Glutamatergic neuron (in vitro differentiated cells): ENCODE measurements around the gene HOXD10. TPM values are rescaled to one million over a fixed set of nuclear protein-coding genes. Genes with fewer than 3 reads are reported as not detected.

Source experiments
- DNase-seq: peaks from one replicate; pipeline ENCODE4 v3.0.0; 2022
- H3K27ac Mint-ChIP-seq: one replicate; pipeline ENCODE4 v1.8.0; 2020; ENCODE audit warnings: mild to moderate bottlenecking, mixed read lengths, inconsistent platforms; ENCODE audit not compliant: unreplicated experiment
- H3K27me3 Mint-ChIP-seq: one replicate; pipeline ENCODE4 v1.8.0; 2020; ENCODE audit warnings: mild to moderate bottlenecking, moderate library complexity, mixed read lengths, inconsistent platforms; ENCODE audit not compliant: unreplicated experiment
- H3K36me3 Mint-ChIP-seq: one replicate; pipeline ENCODE4 v1.8.0; 2020; ENCODE audit warnings: mild to moderate bottlenecking, mixed read lengths, inconsistent platforms; ENCODE audit not compliant: unreplicated experiment
- H3K4me1 Mint-ChIP-seq: one replicate; pipeline ENCODE4 v1.8.0; 2020; ENCODE audit warnings: mild to moderate bottlenecking, low read depth, mixed read lengths, inconsistent platforms; ENCODE audit not compliant: unreplicated experiment
- H3K4me3 Mint-ChIP-seq: one replicate; pipeline ENCODE4 v1.8.0; 2020; ENCODE audit warnings: mild to moderate bottlenecking, mixed read lengths, inconsistent platforms; ENCODE audit not compliant: unreplicated experiment
- H3K9me3 Mint-ChIP-seq: one replicate; pipeline ENCODE4 v1.8.0; 2020; ENCODE audit warnings: mild to moderate bottlenecking, moderate library complexity, mixed read lengths, inconsistent platforms; ENCODE audit not compliant: unreplicated experiment
- total RNA-seq: library from RNA; stranded (reverse); fragmentation: NEBNext Ultra II Directional; extraction: Animal tissue kit (Norgen Biotek cat#: 25700); gene quantifications from one replicate; pipeline ENCODE4 v1.2.1, GENCODE V29; 2021; ENCODE audit not compliant: unreplicated experiment
- TF ChIP-seq, protein P1 (sequence below): fragments of 200-600 bp; sonication (generic); IDR thresholded peaks from one replicate; pipeline ENCODE4 v1.5.0; 2021; ENCODE audit not compliant: partially characterized antibody, unreplicated experiment

The HOXD10 gene
- total RNA-seq, 1 donor from 2014 or later, result not detected

DNA sequence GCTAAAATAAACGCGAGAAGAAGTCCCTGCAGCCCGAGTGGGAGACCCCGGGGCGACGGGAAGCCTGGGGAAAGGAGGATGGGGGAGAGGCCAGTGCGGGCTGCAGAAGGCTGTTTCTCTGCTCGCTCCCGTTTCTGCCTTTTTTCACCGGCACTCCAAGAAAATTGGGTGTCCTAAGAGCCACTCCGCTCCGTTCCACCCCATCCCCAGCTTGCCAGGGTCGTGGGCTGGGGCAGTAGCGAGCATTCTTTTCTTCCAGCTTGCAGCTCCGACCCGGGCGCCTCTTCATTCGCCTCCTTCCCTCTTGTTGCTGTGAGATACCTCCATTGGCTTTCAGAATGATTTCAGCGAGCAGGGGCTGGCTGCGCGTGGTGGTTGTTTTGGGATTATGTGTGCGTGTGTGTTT, 41.6 kb downstream of the HOXD10 start:
- H3K27ac Mint-ChIP-seq, result no peak overlapping the region
- H3K36me3 Mint-ChIP-seq, result no peaks in the 10 kb centered on the region
- peaks cover 10% of the 10 kb centered on the region for H3K9me3 Mint-ChIP-seq
- TF ChIP-seq, protein P1, sequence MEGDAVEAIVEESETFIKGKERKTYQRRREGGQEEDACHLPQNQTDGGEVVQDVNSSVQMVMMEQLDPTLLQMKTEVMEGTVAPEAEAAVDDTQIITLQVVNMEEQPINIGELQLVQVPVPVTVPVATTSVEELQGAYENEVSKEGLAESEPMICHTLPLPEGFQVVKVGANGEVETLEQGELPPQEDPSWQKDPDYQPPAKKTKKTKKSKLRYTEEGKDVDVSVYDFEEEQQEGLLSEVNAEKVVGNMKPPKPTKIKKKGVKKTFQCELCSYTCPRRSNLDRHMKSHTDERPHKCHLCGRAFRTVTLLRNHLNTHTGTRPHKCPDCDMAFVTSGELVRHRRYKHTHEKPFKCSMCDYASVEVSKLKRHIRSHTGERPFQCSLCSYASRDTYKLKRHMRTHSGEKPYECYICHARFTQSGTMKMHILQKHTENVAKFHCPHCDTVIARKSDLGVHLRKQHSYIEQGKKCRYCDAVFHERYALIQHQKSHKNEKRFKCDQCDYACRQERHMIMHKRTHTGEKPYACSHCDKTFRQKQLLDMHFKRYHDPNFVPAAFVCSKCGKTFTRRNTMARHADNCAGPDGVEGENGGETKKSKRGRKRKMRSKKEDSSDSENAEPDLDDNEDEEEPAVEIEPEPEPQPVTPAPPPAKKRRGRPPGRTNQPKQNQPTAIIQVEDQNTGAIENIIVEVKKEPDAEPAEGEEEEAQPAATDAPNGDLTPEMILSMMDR, result no peak
- no peaks in the 10 kb centered on the region for H3K4me1 Mint-ChIP-seq
- peak overlapping the region; percentile 17 for H3K4me3 Mint-ChIP-seq
- peaks cover 37% of the 10 kb centered on the region for H3K27me3 Mint-ChIP-seq
- peak; percentile 27 for DNase-seq

DNA sequence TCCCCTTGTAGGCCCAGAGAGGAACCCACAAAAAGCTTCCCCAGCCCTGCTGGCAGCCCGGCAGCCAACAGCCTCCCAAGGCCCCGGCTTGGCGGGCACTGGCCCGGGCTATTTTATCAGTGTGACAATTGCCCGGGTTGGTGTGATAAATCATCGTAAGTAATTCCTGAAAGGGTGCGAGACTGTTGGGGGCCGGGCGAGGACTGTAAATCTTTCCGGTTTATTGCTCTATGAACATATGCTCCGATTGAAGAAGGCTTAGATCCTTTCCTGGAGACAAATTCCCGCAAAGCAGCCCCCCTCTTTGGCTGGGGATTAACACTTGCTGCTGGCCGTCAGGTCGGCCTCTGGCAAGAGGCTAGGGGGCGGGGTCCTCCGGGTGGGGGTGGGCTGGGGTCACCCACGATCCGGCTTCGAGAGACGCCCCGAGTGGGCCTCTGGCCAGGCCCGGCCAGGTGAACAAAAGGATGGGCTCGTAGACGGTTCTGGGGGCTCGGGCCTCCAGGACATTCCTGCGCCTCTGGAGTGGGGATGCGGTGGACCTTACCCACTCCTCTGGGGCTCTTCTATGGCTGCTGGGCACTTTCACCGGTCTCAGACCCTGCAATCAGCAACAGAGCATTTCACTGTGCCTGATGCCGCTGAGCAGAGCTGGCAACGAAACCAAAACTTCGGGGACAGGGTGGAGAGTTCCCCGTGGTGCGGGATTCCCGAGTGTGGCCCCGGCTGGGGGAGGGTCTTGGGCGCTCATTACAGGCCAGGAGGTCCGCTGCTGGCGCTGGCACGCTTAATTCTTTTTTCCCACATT, 42.5 kb downstream of the HOXD10 start:
- Mint-ChIP-seq H3K4me1 (no peaks in the 10 kb centered on the region), H3K36me3 (peaks cover under 1% of the 10 kb centered on the region), H3K4me3 (no peak overlapping the region), H3K27ac (no peak overlapping the region), H3K27me3 (peaks cover 41% of the 10 kb centered on the region), H3K9me3 (peaks cover 13% of the 10 kb centered on the region)
- TF ChIP-seq, protein P1, result no peak
- DNase-seq, result no peak

DNA sequence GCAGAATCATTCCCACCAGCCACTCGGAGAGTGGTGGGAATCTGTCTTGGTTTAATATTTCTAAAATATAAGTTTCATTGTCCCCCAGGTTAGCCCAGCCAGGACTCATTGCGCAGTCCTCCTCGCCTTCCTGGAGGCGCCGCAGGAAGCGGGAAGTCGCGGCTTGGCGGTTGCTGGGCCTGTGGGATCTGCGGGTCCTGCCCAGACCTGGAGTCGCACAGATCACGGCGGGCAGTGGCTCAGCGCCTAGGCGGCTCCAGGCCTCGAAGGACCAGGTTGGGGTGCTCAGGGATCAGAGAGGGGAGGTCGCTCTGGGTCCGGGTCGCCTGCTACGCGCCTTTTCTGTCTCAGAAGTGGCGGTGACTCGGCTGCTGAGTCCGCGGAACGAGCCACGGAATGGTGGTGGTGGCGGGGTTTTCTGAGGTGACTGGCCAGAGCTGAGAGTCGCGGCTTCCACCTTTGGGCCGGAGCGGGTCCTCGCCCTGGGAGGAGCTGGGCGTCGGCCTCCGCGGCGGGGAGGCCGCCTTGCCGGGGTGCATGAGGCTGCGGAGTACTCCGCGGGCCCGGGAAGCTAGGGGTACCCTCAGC, 43.2 kb downstream of the HOXD10 start:
- H3K27ac Mint-ChIP-seq, result no peak overlapping the region
- DNase-seq, result peak; percentile 43
- TF ChIP-seq, protein P1, result no peak
- no peak overlapping the region for H3K4me3 Mint-ChIP-seq
- peaks cover 4% of the 10 kb centered on the region for H3K36me3 Mint-ChIP-seq
- peaks cover 8% of the 10 kb centered on the region for H3K9me3 Mint-ChIP-seq
- H3K4me1 Mint-ChIP-seq, result no peaks in the 10 kb centered on the region
- peaks cover 43% of the 10 kb centered on the region for H3K27me3 Mint-ChIP-seq

DNA sequence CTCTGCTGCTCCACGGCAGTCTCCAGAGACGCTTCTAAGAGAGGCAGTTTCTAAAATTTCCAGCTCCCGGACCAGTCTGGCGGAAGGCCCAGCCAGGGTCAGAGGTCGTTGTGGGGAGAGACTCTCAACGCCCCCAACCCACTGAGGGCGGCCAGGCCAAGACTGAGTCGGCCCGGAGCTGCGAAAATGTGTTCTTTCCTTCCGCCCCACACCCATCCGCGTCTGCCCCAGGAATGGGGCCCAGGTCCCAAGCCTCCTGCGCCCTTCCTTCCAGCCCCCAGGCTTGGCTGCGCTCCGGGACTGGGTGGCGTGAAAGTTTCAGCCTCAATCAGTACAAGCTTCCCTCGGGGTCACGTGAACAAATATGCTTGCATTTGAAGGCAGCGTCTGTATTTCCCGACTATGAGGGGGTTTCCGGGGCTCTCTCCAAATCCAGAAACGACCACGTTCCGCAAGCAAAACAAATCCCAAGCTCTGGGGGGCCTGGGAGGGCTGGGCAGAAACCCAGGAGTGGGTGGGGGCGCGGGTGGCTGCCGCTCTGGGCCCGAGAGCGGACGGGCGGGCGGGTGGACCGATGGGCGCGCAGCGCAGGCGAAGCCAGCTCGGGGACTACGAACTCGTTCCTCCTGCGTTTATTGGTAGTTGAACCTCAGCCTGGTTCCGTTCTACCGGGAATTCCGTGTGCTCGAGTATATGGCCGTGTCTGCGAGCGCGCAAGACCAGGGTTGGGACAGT, 43.8 kb downstream of the HOXD10 start:
- Mint-ChIP-seq H3K4me3 (peak overlapping the region; percentile 68), H3K36me3 (peaks cover 4% of the 10 kb centered on the region), H3K27ac (no peak overlapping the region), H3K9me3 (peaks cover 8% of the 10 kb centered on the region), H3K4me1 (no peaks in the 10 kb centered on the region), H3K27me3 (peaks cover 39% of the 10 kb centered on the region)
- TF ChIP-seq, protein P1, result no peak
- peak; percentile 22 for DNase-seq
